Activated CD8-positive, alpha-beta memory T cell treated with anti-CD3 and anti-CD28 coated beads, Interleukin-2, amount 50 U/mL, for 4 hours (primary cell): Measurements from ENCODE around the gene TMEM72.

Experiments used
- DNase-seq: peaks from one replicate; pipeline ENCODE4 v3.0.0-alpha.2; 2020

Gene TMEM72

DNA sequence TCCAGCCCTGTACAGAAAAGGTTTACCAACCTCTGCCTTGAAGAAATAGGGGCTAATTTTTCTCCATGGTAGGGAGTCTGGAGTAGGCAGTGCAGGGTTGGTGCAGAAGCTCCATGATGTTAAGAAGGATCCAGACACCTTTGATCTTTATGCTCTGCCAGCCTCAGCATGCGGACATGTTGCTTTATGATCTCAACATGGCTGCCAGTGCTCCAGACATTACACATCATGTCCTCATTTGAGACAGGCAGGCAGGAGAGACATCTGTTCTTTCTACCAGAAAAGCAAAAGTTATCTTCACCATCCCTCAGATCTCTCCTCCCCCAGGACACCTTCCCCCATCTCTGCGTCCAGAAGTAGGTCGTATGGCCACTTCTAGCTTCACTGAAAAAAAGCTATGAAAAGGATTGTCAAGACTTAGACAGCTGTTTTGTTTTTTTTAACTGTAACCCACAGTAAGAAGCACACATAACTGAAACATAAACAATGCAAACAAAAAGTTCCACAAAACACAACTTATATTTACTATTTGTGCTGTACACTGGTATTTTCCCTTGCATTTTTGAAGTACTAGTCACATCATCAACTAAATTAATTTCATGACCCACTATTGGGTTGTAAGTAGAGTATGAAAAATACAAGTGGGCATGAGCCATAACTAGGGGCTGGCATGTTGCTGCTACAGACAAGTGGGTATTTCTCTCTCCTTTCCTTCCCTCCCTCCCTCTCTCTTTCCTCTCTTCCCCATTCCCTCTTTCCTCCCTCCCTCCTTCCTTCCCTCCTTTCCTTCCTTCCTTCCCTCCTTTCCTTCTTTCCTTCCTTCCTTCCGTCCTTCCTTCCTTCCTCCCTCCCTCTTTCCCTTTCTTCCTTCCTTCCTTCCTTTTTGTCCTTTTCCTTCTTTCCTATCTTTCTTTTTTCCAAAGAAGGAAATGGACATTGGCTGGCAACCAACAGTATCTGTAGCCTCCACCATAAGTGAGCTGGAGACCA, 45.9 kb downstream of the TMEM72 start:
- no peak for DNase-seq

DNA sequence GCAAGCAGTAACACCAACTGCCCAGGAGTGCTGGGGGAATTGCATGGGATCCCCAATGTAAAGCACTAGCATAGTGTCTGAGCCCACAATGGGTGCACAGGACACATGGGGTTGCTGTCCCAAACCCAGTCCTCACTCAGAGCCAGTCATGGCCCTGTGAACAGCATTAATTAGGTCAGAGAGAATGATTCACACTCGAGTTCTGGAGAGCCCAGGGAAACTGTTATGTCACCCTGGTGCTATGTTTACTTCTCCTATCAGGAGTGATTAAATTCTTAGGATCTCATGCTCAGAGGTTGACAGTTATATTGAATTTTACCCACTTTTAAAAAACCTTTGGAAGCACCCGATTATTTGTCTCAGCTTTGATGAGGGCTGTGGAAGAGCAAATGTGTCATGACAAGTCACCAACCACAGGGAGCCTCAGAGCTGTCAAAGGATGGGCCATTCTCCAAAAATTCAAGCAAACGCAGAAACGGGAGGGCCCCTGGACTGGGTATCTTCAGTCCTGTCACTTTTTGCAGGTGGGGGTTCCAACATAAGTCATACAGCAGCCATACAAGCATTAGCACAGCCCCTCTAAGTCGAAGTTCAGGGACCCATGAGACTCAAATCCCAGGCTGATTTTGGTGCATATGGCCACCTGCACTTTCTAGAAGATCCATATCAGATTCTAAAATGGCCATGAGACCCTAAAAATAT, 47.2 kb downstream of the TMEM72 start:
- DNase-seq = no peak

DNA sequence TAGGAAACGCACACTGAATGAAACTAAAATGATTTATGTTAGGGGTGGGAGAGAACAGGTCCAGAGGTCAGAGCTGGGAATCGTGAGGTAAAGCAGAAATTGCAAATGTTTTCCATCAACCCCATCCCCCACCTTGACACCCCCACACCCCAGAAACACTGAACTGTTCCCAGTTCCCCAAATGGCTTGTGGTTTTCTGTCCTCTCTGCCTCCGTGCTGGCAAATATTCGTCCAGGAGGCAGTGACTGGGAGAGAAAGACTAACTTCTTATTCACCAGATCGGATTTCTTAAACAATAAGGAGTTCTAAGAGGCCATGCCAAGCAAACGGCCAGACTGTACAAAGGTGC, 47.7 kb downstream of the TMEM72 start:
- DNase-seq = no peak

DNA sequence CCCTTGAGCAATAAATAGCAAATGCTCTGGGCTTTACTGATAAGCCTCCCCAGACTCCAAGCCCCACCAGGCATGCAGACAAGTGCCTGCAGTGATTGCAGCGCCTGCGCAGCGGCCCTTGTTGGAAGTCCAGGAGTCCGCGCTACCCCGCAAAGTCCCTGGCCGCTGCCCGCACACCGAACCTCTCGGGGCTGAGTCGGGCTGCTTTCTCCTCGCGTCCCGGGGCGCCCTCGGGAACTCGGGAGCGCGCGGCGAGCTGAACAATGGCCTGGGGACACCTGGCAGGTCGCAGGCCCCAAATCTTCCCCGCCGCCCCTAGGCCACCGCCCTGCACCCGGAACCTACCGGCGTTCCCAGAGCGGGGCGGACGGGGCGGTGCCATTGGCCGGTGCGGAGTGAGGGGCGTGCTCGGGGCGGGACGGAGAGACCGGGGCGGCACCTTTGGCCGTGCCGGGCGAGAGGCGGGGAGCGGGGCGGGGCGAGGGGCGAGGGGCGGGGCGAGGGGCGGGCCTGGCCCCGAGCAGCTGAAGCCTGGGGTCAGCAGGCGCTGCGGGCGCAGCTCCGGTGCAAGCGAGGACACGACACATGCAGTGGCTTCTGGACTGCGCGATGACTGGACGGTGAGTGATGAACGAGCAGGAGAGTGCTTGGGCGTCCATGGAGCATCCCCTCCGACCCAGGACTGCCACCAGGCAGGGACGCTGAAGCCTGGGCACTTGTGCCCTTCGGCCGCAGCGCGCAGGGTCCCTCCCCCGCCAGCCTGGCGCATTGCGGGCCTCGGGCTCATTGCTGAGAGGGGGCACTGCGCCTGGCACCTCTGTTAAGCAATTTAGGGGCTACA, 48.3 kb downstream of the TMEM72 start, which contains the start of gene RASSF4:
Gene RASSF4 (plus strand): TSS at position 556 of the 841 bp plus-strand sequence. CDS start 10,401 bp downstream, outside the sequence.
- peak; percentile 94 for DNase-seq

DNA sequence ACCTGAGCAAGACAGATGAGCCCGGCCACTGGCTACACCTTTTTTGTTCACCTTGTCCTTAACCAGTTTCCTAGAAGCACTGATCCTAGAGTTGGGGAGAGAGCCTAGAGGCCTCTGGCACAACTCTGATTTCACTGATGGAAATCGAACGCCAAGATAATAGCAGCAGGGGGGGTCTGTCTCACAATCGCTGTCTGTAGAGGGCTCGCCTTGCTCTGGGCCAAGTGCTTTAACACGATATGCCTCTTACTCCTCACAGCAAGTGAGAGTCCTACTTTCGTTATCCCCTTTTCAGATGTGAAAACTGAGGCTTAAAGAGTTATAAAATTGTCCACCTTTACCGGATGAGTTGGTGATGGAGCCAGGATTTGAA, 48.9 kb downstream of the TMEM72 start:
- DNase-seq = no peak

DNA sequence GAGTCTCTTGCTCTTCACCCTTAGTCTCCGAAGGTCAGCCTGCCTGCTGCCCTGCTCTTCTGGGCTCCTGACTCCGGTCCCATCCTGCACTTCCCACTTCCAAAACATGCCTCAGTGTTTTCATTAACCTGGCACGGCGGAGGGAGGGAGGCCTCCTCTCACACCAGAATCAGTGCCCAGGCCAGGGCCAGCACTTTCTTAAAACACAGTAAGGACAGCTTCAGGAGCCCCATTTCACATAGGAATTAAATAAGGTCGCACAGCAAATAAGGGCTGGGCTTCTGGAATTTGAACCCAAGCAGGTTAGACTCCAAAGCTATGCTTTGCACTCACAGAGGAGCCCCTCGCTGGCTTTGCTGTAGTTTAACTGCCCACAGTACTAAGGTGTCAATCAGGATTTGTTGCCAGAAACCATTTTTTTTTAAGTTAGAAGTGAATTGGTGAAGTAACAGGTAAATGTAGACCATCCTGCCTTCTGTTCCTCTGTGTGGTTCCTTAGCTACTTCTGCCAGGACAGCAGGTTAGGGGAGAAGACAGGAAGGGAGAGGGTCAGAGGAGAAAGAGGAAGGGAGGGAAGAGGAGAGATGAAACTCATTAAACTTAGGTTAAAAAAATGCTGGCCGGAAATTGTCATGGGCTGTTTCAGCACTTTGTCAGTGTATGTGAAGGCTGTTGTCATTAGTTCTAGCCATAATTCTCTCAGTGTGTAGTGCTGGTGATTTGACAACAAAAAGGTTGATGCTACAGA, 49.5 kb downstream of the TMEM72 start:
- no peak for DNase-seq

DNA sequence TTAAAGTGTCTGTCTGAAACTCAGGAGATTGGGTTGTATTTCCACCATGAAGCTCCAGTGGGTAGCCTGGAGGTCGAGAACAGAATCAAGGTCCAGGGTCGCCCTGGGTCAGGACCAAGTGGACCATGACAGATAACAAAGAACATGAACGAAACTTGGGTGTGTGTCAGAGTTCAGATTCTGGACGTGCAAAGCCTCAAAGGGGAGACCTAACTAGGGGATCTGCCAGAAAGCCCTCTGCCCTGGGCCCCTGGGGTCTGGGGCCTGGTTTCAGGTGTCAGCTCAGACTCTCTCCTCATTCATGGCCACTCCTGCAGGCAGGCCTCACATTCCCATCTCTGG, 50.1 kb downstream of the TMEM72 start:
- DNase-seq = no peak

DNA sequence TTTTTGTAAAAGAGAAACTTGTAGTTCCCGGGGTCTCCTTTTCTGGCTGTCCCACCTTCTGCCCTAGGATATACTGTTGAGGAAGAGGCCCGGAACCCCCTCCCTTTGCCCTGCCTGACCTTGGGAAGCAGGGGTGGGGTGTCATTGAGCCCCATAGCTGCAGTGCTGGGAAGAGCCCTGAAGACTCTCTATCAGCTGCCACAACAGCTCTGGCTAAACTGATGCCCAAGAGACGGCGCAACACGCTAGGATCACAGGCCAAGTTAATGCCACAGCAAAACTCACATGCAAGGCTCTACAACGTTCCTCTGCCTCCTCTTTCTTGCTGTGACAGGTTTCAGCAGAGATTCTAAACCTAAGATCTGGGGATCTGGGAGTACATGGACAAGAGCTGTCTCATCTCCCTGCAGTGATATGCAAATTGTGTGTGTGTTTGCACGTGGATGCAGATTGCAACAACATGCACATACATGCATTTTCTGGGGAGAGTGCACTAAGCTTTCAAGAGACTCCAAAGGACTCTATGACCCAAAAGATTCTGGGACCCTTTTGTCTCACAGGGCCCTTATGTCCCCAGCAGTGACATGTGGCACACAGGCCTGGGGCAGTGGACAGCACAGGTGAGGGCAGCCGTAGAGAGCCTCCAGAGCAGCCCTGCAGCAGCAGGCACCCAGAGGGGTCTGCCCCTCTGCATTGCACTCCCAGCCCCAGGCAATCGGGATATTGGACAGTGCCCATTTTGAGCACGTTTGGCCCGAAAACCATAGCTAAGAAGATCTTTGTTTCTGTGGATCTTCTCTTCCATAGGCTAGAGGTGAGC, 51.0 kb downstream of the TMEM72 start:
- no peak for DNase-seq

DNA sequence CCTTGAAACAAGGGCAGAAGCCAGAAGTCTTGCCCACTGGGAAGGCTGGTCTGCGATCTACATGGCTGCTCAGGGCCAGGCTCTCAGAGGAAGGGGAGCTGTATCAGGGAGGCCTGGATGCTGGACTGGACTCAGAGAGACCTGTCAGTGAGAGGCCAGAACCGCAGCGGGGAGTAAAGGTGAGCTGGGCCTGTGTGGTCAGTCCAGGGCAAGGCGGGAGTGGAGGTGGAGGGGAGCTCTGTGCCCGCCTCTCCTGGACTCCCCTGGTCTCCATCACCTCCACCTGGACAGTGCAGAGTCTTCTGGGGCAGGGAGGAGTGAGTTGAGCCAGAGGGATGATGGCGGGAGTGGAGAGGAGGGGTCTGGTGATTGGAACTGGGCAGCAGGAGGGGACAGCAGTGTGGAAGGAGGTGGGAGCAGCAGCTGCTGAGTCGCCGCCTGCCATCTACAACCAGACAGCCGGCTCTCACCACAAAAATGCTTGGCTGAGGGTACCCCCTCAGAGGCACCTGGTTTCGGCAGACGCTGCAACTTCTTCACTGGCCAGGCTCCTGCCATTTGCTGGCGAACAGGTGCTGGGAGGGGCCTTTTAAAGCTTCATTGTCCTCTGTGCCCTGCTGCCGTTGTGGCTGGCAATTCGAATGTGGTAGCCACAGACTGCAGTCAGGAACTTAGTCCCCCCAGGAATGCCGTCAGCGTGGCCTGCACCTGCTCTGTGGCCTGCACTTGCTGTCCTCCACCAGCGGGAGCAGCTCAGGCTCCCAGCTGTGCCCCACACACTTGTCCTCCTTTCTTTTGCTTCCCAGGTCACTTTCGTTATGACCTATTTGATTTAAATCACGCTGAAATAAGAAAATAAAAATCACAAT, 52.0 kb downstream of the TMEM72 start:
- DNase-seq = no peak

DNA sequence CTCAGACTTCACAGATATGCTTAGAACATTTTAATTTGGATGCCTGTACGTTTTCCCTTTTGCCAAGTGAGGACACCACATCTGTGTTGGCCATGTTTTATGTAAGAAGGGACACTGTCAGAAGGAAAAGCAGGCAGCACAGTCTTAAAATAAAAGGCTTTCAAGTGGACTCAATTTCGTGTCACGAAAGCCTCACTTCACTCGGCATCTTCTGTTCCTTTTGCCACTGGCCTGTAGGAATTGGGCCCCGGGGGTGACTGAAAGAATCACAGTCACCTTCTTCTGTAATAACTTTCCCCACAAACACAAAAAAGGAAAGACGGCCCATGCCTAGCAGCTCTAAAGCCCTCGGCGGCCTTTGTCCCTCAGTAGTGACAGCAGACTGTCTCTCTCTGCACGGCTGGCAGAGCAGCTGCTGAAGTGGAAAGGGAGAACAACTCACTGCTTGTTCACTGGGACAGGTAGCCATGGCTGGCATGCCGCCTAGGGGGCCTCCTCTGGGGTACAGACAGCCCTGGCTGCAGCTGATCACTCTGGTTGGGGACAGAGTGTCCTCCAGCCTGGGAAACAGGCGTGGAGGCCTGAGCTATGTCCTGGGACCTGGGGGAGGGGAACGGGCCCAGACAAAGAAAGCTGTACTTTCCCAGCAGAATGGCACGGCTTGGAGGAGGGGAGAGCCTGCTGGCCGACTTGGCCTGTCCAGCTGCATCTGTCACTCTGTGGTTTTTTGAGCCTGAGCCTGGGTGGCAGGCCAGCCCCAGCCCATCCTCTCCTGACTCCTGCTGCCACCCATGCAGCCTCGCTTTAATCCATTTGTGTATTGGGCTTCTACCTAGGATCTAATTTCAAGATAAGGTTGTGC, 52.9 kb downstream of the TMEM72 start:
- DNase-seq = no peak

DNA sequence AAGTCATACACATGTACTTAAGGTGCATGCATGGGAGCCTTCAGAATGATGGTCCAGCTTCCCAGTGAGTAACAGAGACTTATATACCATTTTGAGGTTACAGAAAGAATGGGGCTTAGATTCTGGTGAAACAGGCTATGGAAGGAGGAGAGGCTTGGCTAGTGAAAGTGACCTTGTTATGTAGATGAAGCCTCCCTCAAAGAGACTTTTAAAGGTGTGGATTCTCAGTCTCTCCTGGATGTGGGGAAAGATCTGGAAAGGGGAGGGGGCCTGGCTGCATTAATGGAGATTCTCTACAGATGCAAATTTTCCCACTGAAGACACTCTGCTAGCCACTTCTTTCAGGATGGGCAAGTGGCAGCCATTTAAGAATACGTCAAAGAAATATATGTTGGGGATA, 54.0 kb downstream of the TMEM72 start:
- no peak for DNase-seq

DNA sequence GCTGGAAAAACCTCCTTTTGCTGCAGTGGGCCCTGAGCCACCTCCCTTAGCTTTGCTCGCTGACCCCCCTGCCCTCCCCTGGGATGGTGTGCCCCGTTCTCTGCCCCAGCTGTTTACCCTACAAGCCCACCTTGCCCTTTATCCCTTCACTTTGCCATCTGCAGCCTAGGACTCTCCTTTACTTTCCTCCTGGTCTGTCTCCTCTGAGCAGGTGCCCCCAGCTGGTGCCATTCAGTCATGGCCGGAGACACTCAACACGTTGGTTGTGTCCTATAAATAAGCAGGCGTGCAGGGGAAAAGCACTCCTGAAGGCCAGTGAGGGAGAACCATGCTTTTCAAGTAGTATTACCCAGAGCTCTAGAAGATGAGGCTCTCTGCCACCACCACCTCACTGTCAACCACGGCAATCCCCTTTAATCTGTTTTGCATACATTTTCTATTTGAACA, 54.5 kb downstream of the TMEM72 start:
- DNase-seq = no peak

DNA sequence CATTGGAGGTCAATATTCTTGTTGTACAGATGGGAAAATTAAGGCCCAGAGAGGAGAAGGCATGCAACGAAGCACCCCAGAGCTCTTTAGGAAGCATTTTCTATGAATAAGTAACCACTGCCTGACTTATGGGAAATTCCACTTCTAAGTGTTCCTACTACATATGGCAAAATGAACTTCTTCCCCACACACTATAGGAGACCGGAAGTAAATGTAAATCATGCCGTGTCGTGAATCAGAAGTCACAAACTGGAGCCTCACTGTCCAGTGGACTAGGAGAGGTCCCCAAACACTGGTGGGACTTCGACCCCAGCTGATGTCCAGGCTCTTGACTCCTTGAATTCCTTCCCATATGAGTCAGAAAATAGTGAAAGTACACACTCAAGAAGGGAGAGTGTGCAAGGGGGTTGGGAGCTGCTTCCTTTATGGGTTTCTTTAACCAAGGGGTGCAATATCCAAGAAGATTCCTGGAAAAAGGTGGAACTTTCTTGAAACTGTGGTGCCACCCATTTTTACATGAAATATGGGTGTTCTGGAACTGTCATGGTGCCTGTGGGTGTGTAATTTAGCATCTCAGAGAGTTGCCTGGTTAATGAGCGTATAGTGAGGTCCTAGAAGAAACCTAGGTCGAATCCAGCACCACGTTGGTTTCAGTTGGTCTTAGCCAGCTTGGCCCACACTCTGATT, 55.1 kb downstream of the TMEM72 start:
- DNase-seq = no peak

DNA sequence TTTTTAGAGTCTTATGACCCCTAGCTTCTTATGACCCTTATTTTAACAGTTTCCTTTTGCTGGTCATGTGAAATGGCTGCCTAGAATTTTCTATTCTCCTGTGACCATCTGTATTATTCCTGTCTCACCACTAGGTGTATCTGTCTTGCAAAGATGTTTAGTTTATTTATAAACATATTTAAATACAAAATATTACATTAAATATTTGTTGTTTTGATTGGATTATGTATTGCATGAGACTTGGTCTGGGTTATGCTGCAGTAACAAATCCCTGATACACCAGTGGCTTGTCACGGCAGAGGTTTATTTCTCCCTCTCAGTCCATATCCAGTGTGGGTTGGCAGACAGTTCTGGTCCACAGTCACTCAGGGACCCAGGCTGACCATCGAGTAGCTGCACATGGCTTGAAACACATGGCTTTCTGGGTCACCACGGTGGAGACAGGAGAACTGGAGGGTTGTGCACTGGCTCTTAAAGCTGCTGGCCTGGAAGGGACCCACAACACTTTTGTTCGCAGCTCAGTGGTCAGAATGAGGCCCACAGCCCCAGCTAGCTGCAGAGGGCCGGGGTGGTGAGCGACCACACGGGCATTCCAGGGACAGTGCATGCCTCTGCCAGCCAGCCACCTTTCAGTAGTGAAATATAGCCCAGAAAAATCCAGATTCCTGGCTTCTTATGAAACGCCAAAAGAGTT, 55.8 kb downstream of the TMEM72 start:
- DNase-seq = no peak

DNA sequence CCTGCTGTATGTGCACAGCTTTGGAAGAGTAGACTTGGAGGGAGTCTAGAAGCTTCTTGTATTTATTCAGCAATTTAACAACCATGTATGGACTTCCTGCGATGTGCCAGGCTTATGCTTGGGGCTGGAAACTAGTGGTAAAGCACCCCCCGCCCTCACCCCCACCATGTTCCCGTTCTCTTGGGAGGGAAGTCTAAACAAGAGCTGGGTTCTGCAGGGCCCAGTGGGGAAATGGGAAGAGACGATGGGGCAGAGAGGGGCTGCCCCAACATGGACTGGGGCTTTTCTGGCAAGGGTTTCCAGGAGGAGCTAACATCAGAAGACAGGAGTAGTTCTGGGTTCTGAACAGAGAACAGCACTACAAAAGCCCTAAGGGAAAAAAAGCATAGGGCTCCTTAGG, 56.5 kb downstream of the TMEM72 start:
- DNase-seq = no peak

DNA sequence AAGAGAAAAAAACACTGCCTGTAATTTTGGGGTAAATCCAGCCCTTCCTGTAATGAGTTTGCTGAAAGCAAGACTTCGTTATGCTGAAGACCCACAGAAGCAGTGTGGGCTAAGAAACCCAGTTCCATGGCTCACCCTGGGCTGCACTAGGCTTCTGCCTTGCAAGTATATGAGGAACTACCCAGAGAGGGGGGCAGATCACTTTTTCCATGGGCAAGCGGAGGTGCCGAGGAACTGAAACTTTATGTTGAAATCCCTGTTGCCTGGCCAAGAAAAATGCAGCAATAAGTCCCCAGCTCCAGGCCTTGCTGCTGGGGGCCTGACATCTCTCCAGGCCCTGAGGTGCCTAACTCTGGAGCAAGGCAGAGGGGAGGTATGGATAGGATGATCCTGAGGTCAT, 57.0 kb downstream of the TMEM72 start:
- no peak for DNase-seq

DNA sequence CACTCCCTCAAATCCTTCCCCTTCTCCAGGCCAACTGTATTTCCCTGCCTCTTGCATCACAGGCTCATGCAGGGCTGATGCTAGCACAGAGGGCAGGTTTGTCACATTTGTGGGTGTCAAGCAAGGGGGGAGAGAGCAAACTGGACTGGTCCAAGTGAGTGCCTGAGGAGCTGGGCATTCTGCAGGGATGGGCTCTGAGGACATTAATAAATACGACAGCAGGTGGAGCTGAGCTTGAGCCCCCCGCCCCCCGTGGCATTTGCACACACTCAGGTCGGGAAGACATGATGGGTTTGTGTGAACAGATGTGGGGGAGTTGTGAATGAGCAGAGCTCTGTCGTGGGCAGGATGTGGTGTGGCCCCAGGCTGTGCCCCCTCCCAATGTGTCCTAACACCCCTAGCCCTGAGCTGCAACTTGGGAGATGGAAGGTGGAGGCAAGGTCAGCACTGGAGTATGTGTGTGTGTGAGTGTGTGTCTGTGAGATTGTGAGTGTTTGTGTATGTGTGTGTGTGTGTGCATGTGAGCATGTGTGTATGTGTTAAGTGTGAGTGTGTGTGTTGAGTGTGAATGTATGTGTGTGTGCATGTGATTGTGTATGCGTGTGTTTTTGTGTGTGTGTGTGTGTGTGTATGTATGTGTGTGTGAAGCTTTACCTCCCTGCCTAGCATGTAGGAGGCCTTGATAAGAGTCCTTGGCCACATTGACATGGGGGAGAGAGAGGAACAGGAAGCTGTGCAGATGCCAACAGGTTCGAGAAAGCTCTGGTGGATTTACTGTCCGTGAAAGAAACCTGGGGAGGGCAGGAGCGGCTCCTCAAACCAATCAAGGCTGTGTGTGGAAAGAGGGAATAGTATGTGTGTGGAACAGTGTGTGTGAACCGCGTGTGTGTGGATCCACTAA, 57.6 kb downstream of the TMEM72 start:
- DNase-seq = no peak
